GM21529 (cell line): Measurements from ENCODE around the gene ITPRIPL2.

Experiments
- ATAC-seq: cut with Tn5 transposase; IDR thresholded peaks from one replicate; pipeline ENCODE4 v1.9.1; 2021; ENCODE audit not compliant: unreplicated experiment

The ITPRIPL2 gene

DNA sequence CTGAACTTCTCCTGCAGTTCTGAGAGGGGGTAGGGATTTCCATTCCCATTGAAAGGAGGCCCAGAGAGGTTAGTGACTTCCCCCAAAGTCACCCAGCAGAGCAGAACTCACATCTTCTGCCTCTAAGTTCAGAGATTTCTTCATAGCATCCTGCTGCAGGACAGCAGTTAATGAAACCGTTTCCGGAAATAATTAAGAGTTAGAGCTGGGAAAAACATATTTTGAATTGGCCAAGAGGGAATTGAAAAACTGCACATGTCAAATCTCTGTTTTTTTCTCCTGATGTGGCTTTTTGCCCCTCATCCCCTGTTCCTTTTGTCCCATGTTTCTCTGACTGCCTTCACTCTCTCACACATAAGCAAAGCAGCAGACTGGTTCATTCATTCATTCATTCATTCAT, 26.6 kb downstream of the ITPRIPL2 start:
- no peak for ATAC-seq

- no peak for ATAC-seq
Measured at GRCh38 chr16:19142939-19143598, 29.3 kb downstream of the ITPRIPL2 start.

DNA sequence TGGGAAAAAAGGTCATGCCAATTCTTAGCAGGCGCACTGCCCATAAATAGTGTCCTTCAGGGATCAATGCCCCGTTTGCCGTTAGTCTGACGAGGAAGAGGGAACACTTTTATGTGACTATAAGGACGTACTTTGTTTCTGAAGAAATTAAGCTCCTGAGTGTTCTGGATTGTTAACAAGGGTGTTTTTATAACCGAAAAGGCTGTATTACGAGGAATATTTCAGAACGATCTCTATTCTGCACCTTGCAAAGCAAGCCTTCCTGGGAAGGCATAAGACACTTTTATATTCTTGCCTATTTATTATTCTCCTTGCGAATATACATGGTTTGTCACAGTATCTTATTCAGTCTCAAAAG, 29.8 kb downstream of the ITPRIPL2 start:
- no peak for ATAC-seq

- no peak for ATAC-seq
Measured at GRCh38 chr16:19145010-19145409, 31.2 kb downstream of the ITPRIPL2 start.

GRCh38 chr16:19147126-19147525, 33.4 kb downstream of the ITPRIPL2 start:
- ATAC-seq = no peak

GRCh38 chr16:19147627-19148026, 33.9 kb downstream of the ITPRIPL2 start:
- no peak for ATAC-seq

GRCh38 chr16:19148189-19148588, 34.4 kb downstream of the ITPRIPL2 start:
- ATAC-seq = no peak

DNA sequence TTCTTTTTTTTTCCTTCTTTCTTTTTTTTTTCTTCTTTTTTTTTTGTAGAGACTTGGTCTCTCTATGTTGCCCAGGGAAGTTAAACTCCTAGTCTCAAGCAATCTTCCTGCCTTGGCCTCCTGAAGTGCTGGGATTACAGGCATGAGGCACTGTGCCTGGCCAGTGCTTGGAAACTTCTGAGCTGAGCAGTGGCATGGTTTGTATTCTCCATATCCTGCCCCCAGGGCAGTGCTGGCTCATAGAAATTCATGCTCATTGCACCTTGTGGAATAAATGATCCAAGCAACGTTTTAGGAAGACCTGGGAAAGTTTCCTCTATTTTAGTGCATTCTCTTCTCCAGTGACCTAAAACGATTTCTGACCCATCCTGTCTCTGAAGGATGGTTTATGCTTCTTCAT, 37.5 kb downstream of the ITPRIPL2 start:
- ATAC-seq = no peak

- no peak for ATAC-seq
Measured at GRCh38 chr16:19152042-19152441, 38.3 kb downstream of the ITPRIPL2 start.

DNA sequence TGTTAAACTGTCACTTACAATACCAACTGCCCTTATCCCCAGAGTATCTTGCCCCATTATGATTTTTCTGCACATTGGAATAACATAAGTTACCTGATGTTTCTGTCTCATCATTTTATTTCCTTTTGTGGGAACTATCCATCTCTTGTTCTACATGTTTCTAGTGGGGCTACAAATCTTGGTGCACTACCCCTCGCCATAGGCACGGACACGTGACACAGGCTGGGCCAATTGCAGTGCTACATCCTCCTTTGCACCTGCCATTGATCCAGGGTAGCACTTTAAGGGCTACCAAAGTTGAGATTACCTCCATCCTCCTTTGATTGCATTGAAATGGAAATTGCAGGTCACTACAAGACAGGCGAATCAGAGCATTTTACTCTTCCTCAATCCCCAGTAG, 40.1 kb downstream of the ITPRIPL2 start:
- no peak for ATAC-seq

DNA sequence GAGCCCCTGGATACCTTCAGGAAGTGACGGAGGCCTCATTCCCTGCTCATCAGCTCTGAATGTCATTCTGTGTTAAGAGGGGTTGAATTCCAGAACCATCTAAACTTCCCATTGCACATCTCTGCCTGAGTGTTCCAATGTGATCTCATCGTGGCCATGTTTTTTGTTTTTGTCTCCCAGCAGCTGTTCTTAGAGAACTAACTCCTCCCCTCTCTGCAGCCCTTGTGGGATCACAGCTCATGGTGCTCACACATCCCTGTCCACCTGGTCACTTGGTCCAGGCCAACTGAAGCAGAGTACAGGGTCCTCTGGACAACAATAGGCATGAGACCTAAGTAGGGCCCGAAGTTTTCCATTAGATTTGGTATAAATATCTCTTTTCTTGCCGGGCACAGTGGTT, 48.3 kb downstream of the ITPRIPL2 start:
- ATAC-seq = no peak

- no peak for ATAC-seq
Measured at GRCh38 chr16:19163215-19163614, 49.5 kb downstream of the ITPRIPL2 start.

GRCh38 chr16:19164285-19164684, 50.5 kb downstream of the ITPRIPL2 start:
- ATAC-seq = no peak

DNA sequence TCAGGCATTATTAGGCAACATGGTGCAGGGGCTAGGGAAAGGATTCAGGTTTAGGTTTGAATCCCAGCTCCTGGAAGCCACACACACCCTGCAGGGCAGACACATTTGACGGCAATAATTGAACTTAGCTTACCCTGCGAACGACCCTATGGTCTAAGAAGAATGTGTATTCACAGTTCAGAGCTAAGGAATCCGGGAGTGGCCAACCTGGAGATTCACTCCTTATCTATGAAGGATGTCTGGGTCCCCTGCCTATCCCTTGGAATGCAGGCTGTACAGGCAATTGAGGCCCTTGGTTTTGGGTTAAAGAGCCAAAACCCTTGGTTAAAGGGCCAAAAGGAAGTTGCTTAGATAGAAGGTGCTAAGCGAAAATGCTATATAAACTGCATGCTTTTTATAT, 51.3 kb downstream of the ITPRIPL2 start:
- ATAC-seq = no peak

DNA sequence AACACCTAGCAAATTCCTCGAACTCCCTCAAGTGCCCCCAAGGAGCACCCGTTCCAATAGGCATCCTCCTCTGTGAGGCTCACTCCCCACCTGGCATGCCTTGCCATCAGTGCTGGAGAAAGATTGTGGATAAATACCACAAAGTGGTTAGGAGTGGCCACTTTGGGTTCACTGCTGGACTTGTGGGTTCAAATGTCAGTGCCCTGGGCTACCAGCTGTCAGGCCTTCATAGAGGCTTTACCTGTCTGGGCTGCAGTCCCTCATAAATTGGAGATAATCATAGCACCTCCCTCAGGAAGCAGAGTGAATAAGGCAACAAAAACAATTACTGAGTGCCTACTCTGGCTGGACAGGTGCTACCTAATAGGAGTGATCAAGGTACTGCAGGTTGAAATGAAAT, 52.7 kb downstream of the ITPRIPL2 start:
- no peak for ATAC-seq

DNA sequence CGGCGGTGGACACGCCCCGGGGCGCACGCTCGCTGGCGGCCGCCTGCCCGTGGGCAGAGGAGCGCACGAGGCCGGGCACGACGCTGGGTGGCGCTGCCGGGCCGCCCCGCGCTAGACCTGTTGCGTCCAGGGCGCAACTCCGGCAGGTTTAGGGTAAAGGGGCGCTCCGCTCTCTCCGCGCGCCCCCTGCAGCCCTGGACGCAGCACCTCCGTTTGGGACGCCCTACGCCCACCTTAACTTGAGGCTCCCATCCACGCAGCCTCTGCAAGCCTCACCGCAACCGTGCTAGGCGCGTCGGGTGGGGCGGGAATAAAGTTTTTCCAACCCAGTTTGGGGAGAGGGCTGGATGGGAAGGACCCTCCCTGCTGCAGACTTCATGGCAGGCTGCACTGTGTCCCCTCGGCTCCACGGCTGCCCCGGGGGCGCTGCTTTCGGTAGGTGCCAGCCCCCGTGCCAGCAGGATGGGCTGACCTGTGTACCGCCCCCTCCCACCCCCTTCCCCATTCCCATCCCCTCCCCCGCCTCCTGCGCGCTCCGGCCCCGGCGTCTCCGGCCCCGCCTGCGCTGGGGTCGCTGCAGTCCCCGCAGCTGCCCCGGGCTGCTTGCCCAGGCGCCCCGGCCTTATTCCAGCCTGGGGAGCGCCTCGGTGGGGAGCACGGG, 54.1 kb downstream of the ITPRIPL2 start, which contains the start of gene SYT17:
TSS of gene SYT17 (plus strand) at position 531 of the 661 bp plus-strand sequence. CDS start 407 bp downstream, outside the sequence.
- ATAC-seq = no peak

DNA sequence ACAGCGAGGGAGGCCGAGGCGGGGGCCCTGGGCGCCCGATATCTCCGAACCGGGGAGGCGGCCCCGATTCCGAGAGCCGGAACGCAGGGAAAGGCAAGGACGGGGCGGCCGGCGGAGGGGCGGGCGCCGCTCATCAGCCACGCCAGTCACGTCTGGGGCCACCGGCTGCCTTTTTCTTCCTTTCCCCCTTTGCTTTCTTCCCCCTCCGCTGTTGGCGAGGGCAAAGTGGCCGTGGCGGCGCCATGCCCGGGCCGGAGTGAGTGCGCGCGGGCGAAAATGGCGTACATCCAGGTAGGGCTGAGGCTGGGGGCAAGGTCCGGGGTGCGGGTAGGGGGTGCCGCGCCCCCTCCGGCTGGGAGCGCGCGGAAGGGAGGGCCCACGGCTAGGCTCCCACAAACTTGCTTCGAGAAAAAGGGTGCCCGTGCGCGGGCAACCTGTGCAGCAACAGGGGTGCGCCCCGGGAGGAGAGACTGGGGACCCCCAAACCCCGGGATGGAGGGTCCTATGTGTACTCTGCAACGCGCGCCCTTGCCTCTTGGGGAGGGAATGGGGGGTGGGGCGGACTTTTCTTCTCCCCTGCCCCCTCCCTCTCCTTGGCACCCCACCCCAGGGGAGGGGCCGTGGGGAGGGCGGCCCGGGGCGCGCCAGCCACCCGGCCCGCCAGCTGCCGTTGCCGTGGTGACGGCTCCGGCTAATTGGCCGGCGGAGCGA, 54.8 kb downstream of the ITPRIPL2 start:
- no peak for ATAC-seq

DNA sequence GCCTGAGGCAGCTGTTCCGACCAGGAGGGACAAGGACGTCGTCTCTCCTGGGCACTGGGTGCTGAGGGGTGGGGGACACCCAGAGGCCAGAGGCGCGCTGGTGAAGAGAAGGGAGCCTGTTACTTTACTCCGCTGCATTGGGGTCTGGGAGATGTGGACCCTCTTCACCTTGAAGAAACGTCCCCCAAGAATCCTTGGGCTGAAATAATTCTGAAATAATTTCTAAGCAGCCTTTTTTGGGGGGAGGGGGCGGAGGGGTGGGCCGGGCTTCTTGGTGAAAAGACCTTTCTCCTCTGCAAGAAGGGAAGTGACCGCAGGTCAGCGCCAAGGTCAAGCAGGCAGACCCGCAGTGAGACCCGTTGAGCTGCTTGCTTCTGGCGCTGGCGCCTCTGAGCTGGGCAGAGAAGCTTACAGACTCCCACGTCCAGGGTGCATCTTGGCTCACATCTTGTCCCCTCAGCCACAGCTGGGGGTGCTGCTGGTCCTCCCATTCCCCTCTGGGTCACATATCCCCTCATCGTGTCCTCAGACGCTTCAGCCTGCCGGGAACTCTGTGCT, 55.4 kb downstream of the ITPRIPL2 start:
- ATAC-seq = no peak

DNA sequence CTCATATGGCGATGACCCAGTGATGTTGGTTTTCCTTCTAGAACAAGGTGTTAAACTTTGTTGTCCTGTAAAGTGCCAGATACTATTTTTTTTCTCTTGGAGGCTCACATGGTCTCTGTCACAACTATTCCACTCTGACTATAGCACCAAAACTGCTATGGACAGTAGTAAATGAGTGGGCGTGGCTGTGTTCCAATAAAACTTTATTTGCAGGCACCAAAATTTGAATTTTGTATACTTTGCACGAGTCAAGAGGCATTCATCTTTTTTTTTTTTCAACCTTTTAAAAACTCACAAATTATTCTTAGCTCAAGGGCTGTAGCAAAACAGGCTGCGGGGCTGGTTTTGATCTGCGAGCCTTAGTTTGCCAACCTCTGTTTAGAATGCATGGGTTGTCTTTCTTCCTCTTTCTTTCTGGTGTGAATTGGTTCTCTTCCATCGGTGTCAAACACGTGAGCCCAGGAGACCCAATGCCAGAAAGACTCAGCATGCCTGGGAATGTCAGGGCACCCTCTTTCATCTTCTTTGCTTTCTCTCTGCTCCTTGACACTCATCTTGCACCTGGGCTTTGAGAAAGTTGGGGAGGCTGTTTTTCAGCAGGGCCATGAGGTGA, 56.4 kb downstream of the ITPRIPL2 start:
- no peak for ATAC-seq
